OCI-LY7 (cell line): ENCODE data around the gene ACAA2.

ENCODE experiments used
- EZH2phosphoT487 ChIP-seq: fragments of 200-600 bp; sonication (generic); IDR thresholded peaks from 2 replicates; pipeline ENCODE4 v1.6.1; 2018; ENCODE audit warnings: low read depth, borderline replicate concordance, mild to moderate bottlenecking, mixed run types, antibody characterized with exemption, low read length, moderate library complexity, mixed read lengths
- TF ChIP-seq, protein P1 (sequence below): fragments of 200-600 bp; sonication (generic); conservative IDR thresholded peaks from 2 replicates; pipeline ENCODE4 v1.5.1; 2014; ENCODE audit warnings: mild to moderate bottlenecking, antibody characterized with exemption, low read length, moderate library complexity, mixed read lengths

DNA sequence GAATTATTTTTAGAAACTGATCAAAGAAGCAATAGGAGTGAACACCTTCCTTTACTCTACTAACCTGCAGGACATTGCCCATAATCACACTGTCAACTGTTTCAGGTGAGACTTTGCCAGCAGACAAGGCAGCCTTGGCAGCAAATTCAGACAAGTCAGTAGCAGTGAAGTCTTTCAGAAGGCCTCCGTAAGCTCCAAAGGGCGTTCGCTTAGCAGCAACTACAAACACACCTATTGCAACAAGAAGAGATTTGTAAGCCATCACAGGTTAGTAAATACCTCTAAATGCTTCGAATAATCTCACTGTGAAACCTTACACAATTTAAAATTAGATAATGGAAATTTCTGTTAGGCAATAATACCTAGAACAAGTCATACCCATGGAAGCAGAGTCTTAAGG lies 10.7 kb downstream of the ACAA2 start:
- TF ChIP-seq, protein P1, sequence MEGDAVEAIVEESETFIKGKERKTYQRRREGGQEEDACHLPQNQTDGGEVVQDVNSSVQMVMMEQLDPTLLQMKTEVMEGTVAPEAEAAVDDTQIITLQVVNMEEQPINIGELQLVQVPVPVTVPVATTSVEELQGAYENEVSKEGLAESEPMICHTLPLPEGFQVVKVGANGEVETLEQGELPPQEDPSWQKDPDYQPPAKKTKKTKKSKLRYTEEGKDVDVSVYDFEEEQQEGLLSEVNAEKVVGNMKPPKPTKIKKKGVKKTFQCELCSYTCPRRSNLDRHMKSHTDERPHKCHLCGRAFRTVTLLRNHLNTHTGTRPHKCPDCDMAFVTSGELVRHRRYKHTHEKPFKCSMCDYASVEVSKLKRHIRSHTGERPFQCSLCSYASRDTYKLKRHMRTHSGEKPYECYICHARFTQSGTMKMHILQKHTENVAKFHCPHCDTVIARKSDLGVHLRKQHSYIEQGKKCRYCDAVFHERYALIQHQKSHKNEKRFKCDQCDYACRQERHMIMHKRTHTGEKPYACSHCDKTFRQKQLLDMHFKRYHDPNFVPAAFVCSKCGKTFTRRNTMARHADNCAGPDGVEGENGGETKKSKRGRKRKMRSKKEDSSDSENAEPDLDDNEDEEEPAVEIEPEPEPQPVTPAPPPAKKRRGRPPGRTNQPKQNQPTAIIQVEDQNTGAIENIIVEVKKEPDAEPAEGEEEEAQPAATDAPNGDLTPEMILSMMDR, result no peak
- no peak for TF ChIP-seq EZH2phosphoT487
